GM21423 (cell line): ENCODE measurements around the gene RPRD2.
"Not testable (repeated sequence)": the region's sequence is repeated elsewhere in the genome, so short reads cannot be mapped to it uniquely, and the experiment has no call there.

Source experiments
- ATAC-seq: cut with Tn5 transposase; IDR thresholded peaks from one replicate; pipeline ENCODE4 v1.9.1; 2021; ENCODE audit warnings: mild to moderate bottlenecking, moderate library complexity; ENCODE audit not compliant: unreplicated experiment

Gene RPRD2

DNA sequence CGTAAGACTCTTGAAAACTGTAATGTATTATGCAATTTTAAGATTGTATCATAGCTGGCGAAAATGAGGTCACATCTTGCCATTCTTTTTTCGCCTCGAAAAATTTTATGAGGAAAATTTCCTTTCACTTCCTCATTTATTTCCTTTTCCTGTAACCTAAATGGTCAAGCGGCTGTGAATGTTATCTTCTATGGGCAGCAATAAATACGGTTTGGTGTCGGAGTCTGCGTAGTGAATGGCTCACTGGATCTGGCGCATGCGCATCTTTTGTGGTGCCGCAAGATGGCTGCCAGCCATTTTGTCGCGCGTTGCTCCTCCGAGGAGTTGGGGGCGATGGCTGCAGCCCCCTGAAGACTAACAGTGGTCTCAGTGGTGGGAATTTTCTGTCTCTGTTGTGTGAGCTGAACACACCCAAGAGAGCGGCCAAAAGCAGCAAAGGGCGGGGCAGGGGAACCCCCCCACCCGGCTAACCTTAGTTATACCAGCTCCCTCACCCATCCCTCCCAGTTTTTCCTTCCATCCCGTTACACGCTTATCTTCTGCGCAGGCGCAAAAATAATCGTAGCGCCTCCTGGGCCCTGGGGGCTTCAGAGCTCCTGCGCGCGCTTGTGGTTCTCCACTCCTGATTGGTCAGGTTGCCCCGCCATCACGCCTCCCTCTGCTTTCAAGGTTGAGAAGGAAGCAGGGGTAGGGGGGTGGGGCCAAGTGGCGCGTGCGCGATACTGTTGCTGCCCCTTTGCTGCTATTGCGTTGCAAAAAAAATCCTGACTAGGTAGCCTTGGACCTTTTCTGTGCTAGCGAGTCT lies at the start of gene RPRD2:
TSS of gene RPRD2 (plus strand) at position 722 of the 805 bp plus-strand sequence. CDS start 568 bp downstream, outside the sequence.
- ATAC-seq: peak; percentile 81

DNA sequence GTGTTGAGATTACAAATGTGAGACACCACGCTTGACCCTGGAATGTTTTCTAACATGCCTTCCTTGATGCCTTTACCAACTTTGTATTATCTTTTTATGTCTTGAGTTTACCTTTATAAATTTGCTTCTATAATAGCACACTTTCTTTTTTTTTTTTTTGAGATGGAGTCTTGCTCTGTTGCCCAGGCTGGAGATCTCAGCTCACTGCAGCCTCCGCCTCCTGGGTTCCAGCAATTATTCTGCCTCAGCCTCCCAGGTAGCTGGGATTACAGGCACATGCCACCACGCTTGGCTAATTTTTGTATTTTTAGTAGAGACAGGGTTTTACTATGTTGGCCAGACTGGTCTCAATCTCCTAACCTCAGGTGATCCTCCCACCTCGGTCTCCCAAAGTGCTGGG lies 49.3 kb upstream of the RPRD2 start:
- not testable (repeated sequence) for ATAC-seq

DNA sequence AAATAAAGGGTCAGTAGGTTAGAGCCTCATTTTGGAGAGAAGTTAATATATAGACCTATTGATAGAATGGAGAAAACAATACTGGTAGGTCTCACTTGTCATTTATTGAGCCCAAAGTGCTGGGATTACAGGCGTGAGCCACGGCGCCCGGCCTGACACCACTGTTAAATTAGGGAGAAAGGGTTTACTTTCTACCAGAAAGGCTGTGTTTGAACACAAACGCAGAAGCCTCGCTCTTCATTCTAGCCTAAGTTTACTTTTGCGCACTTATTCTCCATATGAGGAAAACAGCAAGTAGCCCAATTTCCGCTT lies 43.3 kb upstream of the RPRD2 start:
- no peak for ATAC-seq

DNA sequence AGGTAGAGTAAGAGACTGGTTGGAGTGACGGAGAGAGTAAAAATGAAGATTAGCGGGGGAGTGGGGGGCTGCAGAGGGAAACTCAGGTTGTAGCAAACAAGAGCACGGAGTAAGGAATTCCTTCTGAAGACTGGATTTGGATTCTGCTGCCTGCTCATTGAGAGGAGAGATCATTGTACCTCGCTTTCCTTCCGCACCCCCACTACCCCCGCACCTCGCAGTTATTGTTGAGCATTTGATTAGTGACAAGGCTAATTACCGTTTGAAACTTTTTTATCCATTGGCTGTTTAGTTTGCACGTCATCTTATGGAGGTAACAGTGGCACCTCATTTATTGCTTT lies 42.2 kb upstream of the RPRD2 start:
- ATAC-seq: no peak

DNA sequence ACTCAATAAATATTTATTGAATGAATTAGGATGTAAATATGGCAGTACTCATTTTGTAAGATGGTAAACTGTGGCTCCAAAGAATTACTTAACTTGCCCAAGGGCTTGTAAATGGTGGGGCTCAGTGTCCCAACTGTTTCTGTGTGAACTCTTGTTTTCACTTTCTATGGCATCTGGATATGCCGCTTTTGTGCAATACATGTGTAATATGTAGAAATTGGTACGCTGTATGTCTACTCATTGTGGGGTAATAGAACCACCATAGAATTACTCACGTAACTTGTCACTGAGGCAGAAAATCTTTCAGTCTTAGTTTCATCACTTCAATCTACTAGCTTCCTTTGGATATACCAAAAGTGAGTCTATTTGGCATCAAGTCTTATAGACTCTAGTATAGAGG lies 41.6 kb upstream of the RPRD2 start:
- no peak for ATAC-seq

DNA sequence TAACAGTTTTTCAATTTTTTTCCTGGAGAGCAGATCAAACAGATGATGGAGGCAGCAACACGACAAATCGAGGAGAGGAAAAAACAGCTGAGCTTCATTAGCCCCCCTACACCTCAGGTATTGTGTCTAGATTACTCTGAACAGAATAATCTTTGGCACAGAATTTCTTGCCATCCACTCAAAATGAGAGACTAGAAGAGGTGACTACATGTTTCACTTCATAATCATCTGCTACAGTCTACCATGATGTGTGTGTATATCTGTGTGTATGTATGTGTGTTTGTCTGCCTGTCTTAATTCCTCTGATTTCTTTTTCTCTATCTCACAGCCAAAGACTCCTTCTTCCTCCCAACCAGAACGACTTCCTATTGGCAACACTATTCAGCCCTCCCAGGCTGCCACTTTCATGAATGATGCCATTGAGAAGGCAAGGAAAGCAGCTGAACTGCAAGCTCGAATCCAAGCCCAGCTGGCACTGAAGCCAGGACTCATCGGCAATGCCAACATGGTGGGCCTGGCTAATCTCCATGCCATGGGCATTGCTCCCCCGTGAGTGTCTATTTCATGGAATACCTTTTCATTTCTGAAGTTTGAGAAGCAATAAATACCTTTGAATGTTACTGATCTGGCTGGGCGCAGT lies 31.2 kb upstream of the RPRD2 start:
- ATAC-seq: no peak

DNA sequence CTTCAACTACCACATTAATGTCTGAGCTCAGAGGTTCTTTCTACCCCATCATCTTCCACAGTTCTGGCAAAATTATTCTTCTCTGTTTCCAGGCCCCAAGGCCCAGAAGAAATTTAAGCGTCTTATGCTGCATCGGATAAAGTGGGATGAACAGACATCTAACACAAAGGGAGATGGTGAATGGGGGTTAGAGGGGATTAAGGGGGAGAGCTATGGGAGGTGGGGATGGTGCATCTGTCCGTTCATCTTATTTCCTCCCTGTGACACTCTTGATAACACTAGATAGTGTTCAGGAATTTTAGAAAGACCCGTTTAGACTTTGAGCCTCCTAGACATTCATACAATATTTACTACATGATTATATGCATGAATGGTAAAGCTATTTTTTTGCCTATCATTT lies 17.6 kb upstream of the RPRD2 start:
- ATAC-seq: no peak

DNA sequence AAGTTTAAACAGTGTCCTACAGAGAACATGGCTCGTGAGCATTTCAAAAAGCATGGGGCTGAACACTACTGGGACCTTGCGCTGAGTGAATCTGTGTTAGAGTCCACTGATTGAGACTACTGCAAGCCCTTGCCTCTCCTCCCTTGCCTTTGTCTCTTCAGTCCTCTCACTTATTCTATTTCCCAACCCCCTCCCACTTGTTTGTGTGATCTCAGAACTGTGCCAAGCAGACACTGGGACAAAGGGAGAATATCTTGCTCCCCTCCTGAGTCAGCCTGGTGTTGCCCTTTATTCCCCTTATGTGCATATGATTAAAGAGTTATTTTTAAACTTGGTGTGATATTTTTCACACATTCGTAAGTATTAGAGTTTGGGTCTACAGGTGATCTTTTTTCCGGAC lies 11.1 kb upstream of the RPRD2 start:
- no peak for ATAC-seq

DNA sequence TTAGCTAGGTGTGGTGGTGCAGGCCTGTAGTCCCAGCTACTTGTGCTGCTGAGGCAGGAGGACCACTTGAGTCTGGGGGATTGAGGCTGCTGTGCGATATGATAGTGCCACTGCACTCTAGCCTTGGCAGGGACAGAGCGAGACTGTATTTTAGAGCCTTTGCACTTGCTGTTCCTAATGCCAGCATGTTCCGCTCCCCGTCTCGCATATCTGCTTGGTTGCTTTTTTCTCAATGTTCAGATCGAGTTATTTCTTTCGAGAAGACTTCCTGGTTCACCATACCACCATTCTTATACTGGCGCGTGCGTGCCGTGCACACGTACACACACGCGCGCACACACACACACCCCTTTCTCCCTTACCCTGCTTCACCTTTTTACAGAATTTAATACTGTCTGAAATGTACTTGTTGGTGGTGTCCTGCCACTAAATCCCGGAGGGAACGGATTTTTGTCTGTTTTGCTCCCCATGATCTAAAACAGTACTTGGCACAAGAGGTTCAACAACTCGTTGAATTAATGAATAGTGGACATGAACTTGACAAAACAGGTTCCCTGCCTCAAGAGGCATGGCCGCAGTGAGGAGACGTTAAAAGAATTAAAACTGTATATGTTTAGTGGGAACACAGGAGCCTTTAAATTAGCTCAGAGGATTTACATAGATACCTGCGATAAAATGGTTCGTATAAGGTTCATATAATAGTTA lies 1.1 kb upstream of the RPRD2 start:
- no peak for ATAC-seq

DNA sequence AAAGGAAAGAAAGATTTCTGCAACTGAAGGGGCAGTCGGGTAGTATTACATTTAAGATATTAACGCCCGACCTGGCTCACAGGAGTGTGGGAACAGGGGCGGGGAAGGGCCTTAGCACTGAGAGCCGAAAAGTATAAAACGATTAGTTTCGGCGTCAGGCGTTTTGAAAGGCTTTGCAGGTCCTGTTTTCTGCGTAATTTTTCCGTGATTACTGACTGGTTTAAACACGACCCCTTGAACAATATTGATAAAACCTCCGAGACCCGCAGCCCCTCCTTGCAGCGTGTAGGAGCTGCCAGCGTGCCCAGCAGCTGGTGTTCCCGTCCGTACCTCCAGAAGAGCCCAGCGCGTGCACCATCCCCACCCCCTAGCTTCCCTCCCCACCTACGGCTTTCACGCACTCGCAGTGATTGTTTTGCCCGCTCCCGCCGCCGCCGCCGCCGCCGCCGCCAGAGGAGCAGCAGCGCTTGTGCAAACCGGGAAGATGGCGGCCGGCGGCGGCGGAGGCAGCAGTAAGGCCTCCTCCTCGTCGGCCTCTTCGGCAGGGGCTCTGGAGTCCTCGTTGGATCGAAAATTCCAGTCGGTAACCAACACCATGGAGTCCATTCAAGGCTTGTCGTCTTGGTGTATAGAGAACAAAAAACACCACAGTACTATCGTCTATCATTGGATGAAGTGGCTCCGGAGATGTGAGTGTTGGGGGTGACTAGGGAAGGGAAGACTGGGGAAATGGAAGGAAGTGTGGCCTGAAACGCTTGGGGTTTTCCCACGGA lies 470 bp downstream of the RPRD2 start:
- no peak for ATAC-seq

DNA sequence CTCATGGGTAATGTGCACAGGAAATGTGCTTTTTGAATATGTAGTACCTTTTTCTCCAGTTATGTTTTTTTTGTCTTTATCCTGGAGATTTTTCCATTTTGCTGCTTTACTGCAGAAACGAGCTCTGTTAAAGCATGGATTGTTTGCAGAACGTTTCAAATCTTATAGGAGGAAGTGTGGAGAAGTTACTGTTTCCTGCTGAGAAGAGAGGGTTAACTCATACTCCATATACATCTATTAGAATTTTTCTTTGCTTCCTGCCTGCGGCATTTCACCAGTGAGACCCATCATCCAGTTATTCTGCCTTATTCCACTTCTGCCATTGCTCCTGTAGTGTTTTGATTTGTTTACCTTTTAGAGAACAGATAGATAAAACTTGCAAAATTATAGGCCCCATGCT lies 2.0 kb downstream of the RPRD2 start:
- ATAC-seq: no peak

DNA sequence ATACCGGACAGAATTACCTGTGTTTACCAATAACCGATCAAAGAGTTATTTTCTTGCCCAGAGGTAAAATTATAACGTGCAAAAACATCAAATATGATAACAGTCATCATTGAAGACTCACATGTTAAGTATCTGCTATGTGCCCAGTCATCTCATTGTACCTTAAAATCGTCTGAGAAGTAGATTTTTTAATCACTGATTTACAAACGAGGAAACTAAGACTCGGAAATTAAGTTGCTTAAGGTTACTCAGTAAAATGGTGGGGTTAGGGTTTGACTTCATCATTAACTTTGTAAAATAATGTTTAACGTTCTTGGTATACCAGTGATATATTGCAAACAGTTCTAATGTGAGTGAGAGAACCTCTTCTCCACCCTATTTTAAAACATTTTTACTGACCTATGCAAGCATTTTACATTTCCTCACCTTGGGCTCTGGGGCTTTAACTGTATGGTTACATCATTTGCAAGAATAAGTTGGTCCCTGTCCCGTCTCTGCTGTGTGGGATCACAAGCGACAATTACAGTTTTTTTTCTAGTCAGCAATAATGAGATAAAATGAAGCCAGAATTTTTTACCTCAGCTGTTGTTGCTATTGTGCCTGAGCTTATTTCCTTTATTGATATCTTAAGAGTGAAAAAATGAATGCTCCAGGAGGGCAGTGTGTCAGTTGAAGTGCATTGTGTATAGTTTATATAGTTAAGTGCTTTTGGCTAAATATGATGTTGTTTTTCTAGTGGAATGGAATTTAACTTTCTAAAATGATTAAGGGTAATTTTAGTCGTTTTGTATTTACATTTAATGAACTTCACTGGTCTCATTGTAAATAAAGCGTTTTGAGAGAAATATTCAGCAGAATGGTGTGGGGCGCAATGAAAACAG lies 2.7 kb downstream of the RPRD2 start:
- ATAC-seq: no peak

DNA sequence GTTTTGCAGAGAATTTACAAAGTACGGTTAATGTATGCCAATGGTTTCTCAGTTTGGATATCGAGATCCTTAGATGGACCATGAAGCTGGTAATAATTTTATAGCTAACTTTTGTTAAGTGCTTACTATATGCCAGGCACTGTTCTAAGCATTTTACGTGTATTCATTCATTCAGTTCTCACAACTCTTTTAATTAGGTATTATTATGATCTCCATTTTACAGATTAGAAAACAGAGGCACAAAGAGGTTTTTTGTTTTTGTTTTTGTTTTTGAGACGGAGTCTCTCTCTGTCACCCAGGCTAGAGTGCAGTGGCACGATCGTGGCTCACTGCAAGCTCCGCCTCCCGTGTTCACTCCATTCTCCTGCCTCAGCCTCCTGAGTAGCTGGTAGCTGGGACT lies 7.2 kb downstream of the RPRD2 start:
- no peak for ATAC-seq

DNA sequence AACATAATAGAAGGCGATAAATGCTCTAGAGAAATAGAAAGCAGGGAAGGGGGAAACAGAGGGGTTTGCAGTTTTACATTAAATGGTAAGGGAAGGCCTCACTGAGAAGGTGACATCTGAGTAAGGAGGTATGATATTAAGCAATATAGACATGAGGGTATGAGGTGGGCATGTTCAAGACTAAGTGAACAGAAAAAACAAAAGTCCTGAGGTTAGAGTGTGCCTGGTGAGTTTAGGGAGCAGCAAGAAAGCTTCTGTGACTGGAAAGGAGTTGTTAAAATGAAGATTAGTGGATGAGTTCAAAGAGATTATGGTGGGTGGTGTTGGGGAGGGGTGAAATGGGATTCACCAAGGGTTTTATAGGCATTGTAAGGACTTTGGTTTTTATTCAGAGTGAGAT lies 8.6 kb downstream of the RPRD2 start:
- no peak for ATAC-seq

DNA sequence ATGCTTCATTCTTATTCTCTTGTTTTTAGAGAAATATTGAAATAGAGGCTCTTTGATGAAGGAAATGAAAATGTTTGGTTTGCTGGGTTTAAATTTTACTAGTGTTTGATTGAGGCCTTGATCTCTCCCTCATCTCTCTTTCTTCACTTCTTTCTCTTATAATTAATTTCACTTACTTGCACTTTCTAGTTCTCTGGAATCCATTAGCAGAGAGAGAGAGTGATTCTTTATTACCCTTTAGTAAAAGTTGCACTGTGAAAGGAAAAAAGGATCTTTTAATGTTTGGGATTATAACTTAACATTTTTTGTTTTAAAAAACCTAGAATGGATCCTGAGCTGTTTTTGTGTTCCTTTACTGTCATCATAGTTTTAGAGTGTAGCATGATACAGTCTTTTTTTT lies 12.2 kb downstream of the RPRD2 start:
- no peak for ATAC-seq

DNA sequence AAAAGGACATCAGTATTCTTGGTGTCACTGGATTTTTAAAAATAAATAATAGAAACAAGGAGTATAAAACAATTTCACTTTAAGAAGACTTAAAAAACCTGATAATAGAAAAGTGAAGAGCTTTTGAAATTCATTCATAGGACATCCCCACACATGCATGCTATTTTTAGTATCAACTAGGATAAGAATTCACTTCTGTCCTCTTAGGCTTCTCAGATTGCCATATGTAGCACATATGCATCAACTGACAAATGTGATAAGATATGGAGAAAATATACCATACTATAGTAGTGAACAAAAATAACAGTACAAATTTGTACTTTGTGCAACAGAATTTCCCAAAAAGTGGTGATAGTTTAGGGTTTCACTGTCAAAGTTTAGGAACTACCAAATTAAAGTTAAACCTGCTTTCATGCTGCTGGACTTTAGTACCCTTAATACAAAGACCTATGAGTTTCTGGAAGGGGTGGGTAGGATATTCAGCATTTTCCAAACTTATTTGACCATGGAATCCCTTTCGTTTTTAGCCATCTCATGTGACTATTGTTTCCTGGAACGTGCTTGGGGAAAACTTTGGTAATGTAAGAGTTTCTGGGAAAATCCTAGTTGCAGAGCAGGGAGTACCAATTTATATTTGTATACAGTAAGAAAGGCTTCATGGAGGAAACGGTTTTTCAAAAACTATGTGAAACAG lies 19.8 kb downstream of the RPRD2 start:
- ATAC-seq: no peak

DNA sequence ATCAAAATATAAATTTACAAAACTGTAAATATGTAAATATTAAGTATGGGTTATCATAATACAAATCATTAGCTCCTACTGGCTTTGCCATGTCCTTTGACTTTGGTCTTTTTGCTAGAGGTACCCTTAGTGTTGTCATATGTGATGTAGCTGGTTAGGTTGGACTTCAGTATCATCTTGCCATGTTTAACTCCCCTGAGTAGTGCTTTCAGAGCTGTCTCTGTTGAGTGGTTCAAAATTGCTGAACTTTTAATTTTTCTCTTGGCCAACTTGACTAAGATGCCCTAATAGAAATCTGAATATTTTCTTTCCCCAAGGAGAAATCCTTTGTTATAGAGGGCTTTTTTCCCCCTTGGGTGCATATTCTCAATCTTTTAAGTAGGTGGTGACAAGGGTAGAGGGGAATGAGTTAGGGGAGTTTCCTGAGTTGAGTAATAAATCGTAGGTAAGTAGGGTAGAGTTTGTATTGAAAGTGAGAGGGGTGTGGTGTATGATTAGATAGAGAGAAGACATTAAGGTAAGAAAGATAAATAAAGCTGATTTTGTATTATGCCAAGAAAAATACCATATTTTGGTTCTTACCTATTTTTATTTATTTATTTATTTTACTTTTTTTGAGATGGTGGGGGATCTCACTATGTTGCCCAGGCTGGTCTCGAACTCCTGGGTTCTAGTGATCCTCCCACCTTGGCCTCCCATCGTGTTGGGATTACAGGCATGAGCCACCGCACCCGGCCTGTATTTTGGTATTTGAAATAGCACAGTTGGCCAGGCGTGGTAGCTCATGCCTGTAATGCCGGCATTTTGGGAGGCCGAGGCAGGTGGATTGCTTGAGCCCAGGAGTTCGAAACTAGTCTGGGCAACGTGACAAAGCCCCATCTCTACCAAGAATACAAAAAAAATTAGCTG lies 21.8 kb downstream of the RPRD2 start:
- no peak for ATAC-seq

DNA sequence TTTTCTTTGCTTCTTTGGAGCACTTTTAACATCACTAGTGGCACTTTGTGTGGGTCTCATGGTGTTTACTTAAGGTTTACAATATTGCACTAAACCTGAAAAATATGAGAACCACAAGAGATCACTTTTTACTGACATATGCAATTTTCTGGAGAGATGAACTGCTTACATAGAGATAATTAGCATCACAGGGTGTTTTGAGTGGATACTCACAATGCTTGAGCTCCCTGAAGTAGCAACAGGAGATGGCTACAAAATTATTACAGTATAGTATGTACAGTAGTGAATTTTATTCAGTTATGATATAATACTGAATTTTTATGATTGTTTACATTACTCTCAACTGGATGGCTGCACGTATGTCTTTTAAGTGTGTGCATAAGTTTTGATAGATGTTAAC lies 22.6 kb downstream of the RPRD2 start:
- ATAC-seq: no peak

DNA sequence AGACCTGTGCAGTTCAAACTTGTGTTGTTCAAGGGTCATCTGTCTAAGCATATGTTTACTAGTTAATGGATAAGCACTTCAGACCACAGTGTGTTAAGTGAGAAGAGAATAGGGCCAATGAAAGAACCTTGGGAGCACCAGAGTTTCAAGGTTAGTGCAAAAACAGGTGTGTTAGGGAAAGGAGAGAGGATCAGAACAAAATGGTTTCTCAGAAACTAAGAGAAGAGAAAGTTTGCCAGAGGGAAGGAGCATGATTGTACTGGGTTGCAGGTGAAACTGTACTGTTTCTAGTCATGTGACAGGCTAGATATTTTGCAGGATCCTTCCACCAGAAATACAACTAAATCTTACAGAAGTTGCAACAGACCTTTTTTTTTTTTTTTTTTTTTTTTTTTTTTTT lies 23.3 kb downstream of the RPRD2 start:
- ATAC-seq: peak; percentile 51
